ENCODE results near the gene MEX3B. TPM values are rescaled to one million over a fixed set of nuclear protein-coding genes. Genes with fewer than 3 reads are reported as not detected.

Gene MEX3B
- total RNA-seq, 6 experiments from 2014 or later = 0.39 to 1.7 (median 0.84) TPM

- intact Hi-C loops (cut with DNase I) = no loop called here
- no peak overlapping the region for H3K4me3 ChIP-seq
- no peak for TF ChIP-seq POLR2A (IDR thresholded peaks at IDR 0.05)
- no peak for TF ChIP-seq CTCF (IDR thresholded peaks at IDR 0.05)
- WGBS (ENCODE audit: insufficient coverage, low coverage, low lambda C conversion rate, missing lambda C conversion rate) = 71% methylated on average over 1 of the region's 1 CpG
- DNase-seq (no peak), ATAC-seq (no peak)
- H3K4me1 ChIP-seq = no peaks in the 10 kb centered on the region
- H3K36me3 ChIP-seq = no peaks in the 10 kb centered on the region
- no peaks in the 10 kb centered on the region for H3K9me3 ChIP-seq
- no peaks in the 10 kb centered on the region for H3K27me3 ChIP-seq
- H3K27ac ChIP-seq = no peak overlapping the region
These were observed 28.8 kb upstream of the MEX3B start for GRCh38 chr15:82074610-82075009.

GRCh38 chr15:82072926-82073537 lies 27.2 kb upstream of the MEX3B start:
- intact Hi-C loops (cut with DNase I) = no loop called here
- H3K27me3 ChIP-seq = no peaks in the 10 kb centered on the region
- TF ChIP-seq POLR2A (IDR thresholded peaks at IDR 0.05) (no peak), CTCF (IDR thresholded peaks at IDR 0.05) (no peak)
- ATAC-seq = no peak
- H3K4me1 ChIP-seq = no peaks in the 10 kb centered on the region
- no peaks in the 10 kb centered on the region for H3K9me3 ChIP-seq
- WGBS (ENCODE audit: insufficient coverage, low coverage, low lambda C conversion rate, missing lambda C conversion rate) = 92% methylated on average over 2 of the region's 5 CpGs
- no peak overlapping the region for H3K27ac ChIP-seq
- DNase-seq = no peak
- no peaks in the 10 kb centered on the region for H3K36me3 ChIP-seq
- H3K4me3 ChIP-seq = no peak overlapping the region

- H3K27ac ChIP-seq = no peak overlapping the region
- TF ChIP-seq CTCF (IDR thresholded peaks at IDR 0.05) = no peak
- TF ChIP-seq POLR2A (IDR thresholded peaks at IDR 0.05) = no peak
- no peak overlapping the region for H3K4me3 ChIP-seq
- ATAC-seq (no peak), DNase-seq (no peak)
- no peaks in the 10 kb centered on the region for H3K27me3 ChIP-seq
- no peaks in the 10 kb centered on the region for H3K4me1 ChIP-seq
- WGBS (ENCODE audit: insufficient coverage, low coverage, low lambda C conversion rate, missing lambda C conversion rate) = 67% methylated on average over 4 of the region's 4 CpGs
- intact Hi-C loops (cut with DNase I) = no loop called here
- no peaks in the 10 kb centered on the region for H3K9me3 ChIP-seq
- H3K36me3 ChIP-seq = no peaks in the 10 kb centered on the region
These were observed 20.6 kb upstream of the MEX3B start for GRCh38 chr15:82066455-82066854.

GRCh38 chr15:82064824-82065223 lies 19.0 kb upstream of the MEX3B start:
- no peaks in the 10 kb centered on the region for H3K9me3 ChIP-seq
- H3K27ac ChIP-seq = no peak overlapping the region
- no peaks in the 10 kb centered on the region for H3K36me3 ChIP-seq
- no peak for ATAC-seq
- H3K27me3 ChIP-seq = no peaks in the 10 kb centered on the region
- intact Hi-C loops (cut with DNase I) = no loop called here
- no peak for DNase-seq
- WGBS (ENCODE audit: insufficient coverage, low coverage, low lambda C conversion rate, missing lambda C conversion rate) = 43% methylated on average over 5 of the region's 5 CpGs
- no peak overlapping the region for H3K4me3 ChIP-seq
- no peaks in the 10 kb centered on the region for H3K4me1 ChIP-seq
- TF ChIP-seq CTCF (IDR thresholded peaks at IDR 0.05) (no peak), POLR2A (IDR thresholded peaks at IDR 0.05) (no peak)
